ENCODE results near the gene TIAM2.

- TF ChIP-seq CTCF (IDR thresholded peaks at IDR 0.05), result no peak
- no peak for TF ChIP-seq POLR2A (IDR thresholded peaks at IDR 0.05)
These were observed 19.7 kb downstream of the TIAM2 start for GRCh38 chr6:155014670-155015300.

Data from adrenal gland (tissue), 5 donors.